MCF 10A (cell line): ENCODE measurements around the gene CPXM1. TPM values are rescaled to one million over a fixed set of nuclear protein-coding genes. Genes with fewer than 3 reads are reported as not detected.

ENCODE experiments used
- BruUV-seq: library from RNA; stranded (reverse); fragments of 400-500 nt; replicated peaks from 2 replicates; lab custom pipeline; 2021; lab: Mats Ljungman, UMichigan
- CTCF ChIA-PET: fragments of 300-600 bp; sonication (Branson Sonifier 250); formaldehyde crosslinking; extraction: SDS; loops from one replicate; lab custom pipeline; 2021; ENCODE audit warnings: antibody characterized with exemption, inconsistent platforms; lab: Yijun Ruan, JAX
- POLR2A ChIA-PET: fragments of 300-600, 350-650 bp; sonication (Branson Sonifier 250); formaldehyde crosslinking; extraction: SDS; loops from one replicate; lab custom pipeline; 2020; ENCODE audit warnings: antibody characterized with exemption, inconsistent platforms; lab: Yijun Ruan, JAX
- DNase-seq: peaks from one replicate; pipeline ENCODE4 v3.0.0-alpha.2; 2018; ENCODE audit not compliant: unreplicated experiment
- H3K27ac Mint-ChIP-seq: one replicate; pipeline ENCODE4 v1.8.0; 2022; ENCODE audit warnings: mild to moderate bottlenecking, low read depth, mixed read lengths; ENCODE audit not compliant: unreplicated experiment
- H3K27me3 Mint-ChIP-seq: one replicate; pipeline ENCODE4 v1.8.0; 2022; ENCODE audit warnings: mixed read lengths; ENCODE audit not compliant: insufficient read depth, unreplicated experiment
- H3K36me3 Mint-ChIP-seq: one replicate; pipeline ENCODE4 v1.8.0; 2022; ENCODE audit warnings: mild to moderate bottlenecking, moderate library complexity, mixed read lengths; ENCODE audit not compliant: insufficient read depth, unreplicated experiment
- H3K4me1 Mint-ChIP-seq: one replicate; pipeline ENCODE4 v1.8.0; 2022; ENCODE audit warnings: mixed read lengths; ENCODE audit not compliant: insufficient read depth, unreplicated experiment
- H3K4me3 Mint-ChIP-seq: one replicate; pipeline ENCODE4 v1.8.0; 2022; ENCODE audit warnings: mild to moderate bottlenecking, moderate library complexity, mixed read lengths; ENCODE audit not compliant: unreplicated experiment
- H3K9me3 Mint-ChIP-seq: one replicate; pipeline ENCODE4 v1.8.0; 2022; ENCODE audit warnings: mixed read lengths; ENCODE audit not compliant: unreplicated experiment
- intact Hi-C: fragments of 100-400 bp; cut with micrococcal nuclease; formaldehyde crosslinking; loops from 2 replicates; pipeline ENCODE4 v1.14.1; 2022
- total RNA-seq: library from RNA; stranded (reverse); gene quantifications from 2 replicates; pipeline ENCODE4 v1.2.3, GENCODE V29; 2022
- TF ChIP-seq, protein P1 (sequence below): fragments of 200-600 bp; IDR thresholded peaks from one replicate; pipeline ENCODE4 v1.8.0; 2022; ENCODE audit warnings: antibody characterized with exemption, mild to moderate bottlenecking; ENCODE audit not compliant: unreplicated experiment

CPXM1 gene
- total RNA-seq, 1 experiment from 2014 or later: not detected

GRCh38 chr20:2757969-2758368 lies 42.5 kb downstream of the CPXM1 start:
- Mint-ChIP-seq H3K4me1 (peaks cover 5% of the 10 kb centered on the region), H3K27me3 (peaks cover 36% of the 10 kb centered on the region), H3K36me3 (no peaks in the 10 kb centered on the region), H3K4me3 (no peak overlapping the region), H3K27ac (no peak overlapping the region), H3K9me3 (no peaks in the 10 kb centered on the region)
- BruUV-seq: no TSS peak
- TF ChIP-seq, protein P1, sequence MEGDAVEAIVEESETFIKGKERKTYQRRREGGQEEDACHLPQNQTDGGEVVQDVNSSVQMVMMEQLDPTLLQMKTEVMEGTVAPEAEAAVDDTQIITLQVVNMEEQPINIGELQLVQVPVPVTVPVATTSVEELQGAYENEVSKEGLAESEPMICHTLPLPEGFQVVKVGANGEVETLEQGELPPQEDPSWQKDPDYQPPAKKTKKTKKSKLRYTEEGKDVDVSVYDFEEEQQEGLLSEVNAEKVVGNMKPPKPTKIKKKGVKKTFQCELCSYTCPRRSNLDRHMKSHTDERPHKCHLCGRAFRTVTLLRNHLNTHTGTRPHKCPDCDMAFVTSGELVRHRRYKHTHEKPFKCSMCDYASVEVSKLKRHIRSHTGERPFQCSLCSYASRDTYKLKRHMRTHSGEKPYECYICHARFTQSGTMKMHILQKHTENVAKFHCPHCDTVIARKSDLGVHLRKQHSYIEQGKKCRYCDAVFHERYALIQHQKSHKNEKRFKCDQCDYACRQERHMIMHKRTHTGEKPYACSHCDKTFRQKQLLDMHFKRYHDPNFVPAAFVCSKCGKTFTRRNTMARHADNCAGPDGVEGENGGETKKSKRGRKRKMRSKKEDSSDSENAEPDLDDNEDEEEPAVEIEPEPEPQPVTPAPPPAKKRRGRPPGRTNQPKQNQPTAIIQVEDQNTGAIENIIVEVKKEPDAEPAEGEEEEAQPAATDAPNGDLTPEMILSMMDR: no peak
- intact Hi-C loops: no loop called here
- no peak for DNase-seq
- CTCF ChIA-PET: no interaction called here
- POLR2A ChIA-PET: interaction anchor here (0.5 to 1.1 kb wide), 3 partner anchors 9 to 242 kb away, joined by 3 read pairs; no protein-coding TSS in a partner anchor

DNA sequence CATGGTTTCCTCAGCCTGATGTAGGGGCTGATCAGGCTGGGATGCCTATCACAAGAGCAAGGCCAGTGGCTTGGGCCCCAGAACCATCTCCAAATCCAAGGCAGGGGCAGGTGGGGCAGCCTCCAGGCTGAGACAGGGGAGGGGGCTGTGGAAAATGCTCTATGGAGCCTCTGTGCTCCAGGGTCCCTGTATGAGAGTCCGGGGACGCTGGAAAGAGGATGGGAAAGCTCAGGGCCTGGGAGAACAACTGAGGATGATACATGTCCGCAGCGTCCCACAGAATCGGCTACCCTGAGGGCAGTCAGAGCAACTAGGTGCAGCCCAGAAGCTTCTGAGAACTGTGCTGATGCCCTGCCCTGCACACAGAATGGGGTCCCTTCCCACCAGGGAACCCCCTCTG lies 43.4 kb downstream of the CPXM1 start:
- no peak for DNase-seq
- Mint-ChIP-seq H3K36me3 (no peaks in the 10 kb centered on the region), H3K4me1 (peaks cover 5% of the 10 kb centered on the region), H3K27me3 (peaks cover 40% of the 10 kb centered on the region), H3K9me3 (no peaks in the 10 kb centered on the region), H3K4me3 (no peak overlapping the region), H3K27ac (no peak overlapping the region)
- intact Hi-C loops: no loop called here
- BruUV-seq: no TSS peak
- ChIA-PET CTCF (no interaction called here), POLR2A (interaction anchor here (1.1 kb wide), 1 partner anchor 23 kb away, joined by 3 read pairs; no protein-coding TSS in a partner anchor)
- TF ChIP-seq, protein P1: no peak

DNA sequence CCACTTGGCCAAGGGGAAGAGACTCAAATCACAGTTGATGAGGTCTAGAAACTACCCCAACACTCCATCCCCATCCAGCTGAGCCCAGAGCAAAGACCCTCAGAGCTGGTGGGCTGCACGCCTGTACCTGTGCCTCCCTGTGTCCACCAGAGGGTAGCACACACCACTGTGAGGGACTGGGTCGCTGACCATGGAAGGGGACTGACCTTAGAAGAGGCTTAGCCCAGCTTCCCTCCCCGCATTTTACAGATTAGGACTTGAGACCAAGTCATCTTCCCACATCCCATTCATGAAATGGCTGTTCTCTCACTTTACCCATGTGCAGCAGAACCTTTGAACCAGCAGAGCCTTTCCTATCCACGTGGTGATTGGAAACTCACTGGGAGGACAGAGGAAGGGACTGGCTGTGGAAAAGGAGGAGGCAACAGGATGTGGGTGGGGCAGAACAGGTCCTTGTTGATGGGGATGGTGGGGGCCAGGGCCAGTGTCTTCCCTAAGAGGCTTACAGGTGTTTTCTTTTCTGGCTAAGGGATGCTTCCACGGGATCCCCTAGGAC lies 44.3 kb downstream of the CPXM1 start:
- BruUV-seq: no TSS peak
- TF ChIP-seq, protein P1: peak; percentile 51
- Mint-ChIP-seq H3K9me3 (no peaks in the 10 kb centered on the region), H3K36me3 (no peaks in the 10 kb centered on the region), H3K27me3 (peaks cover 43% of the 10 kb centered on the region), H3K4me1 (peaks cover 5% of the 10 kb centered on the region), H3K27ac (no peak overlapping the region), H3K4me3 (no peak overlapping the region)
- ChIA-PET CTCF (interaction anchor here (0.6 to 1.3 kb wide), 4 partner anchors 15 to 1667 kb away, joined by 3 to 5 read pairs (median 3); no protein-coding TSS in a partner anchor), POLR2A (interaction anchor here (0.6 kb wide), 1 partner anchor 84 kb away, joined by 3 read pairs; the partner anchor contains the start of genes PCED1A and VPS16)
- peak; percentile 47 for DNase-seq
- intact Hi-C loops: loop anchor here (1.0 kb wide), 1 partner anchor 245 kb away; no protein-coding TSS in a partner anchor

GRCh38 chr20:2755451-2756055 lies 44.9 kb downstream of the CPXM1 start:
- Mint-ChIP-seq H3K9me3 (no peaks in the 10 kb centered on the region), H3K27ac (no peak overlapping the region), H3K27me3 (peaks cover 48% of the 10 kb centered on the region), H3K36me3 (no peaks in the 10 kb centered on the region), H3K4me1 (peaks cover 10% of the 10 kb centered on the region), H3K4me3 (no peak overlapping the region)
- TF ChIP-seq, protein P1: no peak
- ChIA-PET CTCF (interaction anchor here (0.6 to 1.3 kb wide), 6 partner anchors 8 to 1667 kb away, joined by 3 to 5 read pairs (median 3); no protein-coding TSS in a partner anchor), POLR2A (interaction anchor here (0.6 kb wide), 1 partner anchor 85 kb away, joined by 3 read pairs; the partner anchor contains the start of genes PCED1A and VPS16)
- intact Hi-C loops: loop anchor here (1.0 kb wide), 1 partner anchor 246 kb away; no protein-coding TSS in a partner anchor
- BruUV-seq: no TSS peak
- DNase-seq: no peak
